DMS53 treated with DMSO at 0.1 percent for 48 hours (cell line): Measurements from ENCODE around the gene ANK2.

Source experiments
- DNase-seq: peaks from one replicate; lab custom pipeline; 2025; ENCODE audit not compliant: unreplicated experiment; lab: John Stamatoyannopoulos, UW

ANK2 gene

GRCh38 chr4:113330200-113330599, 280.7 kb downstream of the ANK2 start:
- no peak for DNase-seq

- no peak for DNase-seq
Measured at GRCh38 chr4:113331811-113332210, 282.4 kb downstream of the ANK2 start.

- DNase-seq, result no peak
Measured at GRCh38 chr4:113332701-113333100, 283.2 kb downstream of the ANK2 start.

- DNase-seq, result no peak
Measured at GRCh38 chr4:113335746-113336145, 286.3 kb downstream of the ANK2 start.

- DNase-seq, result no peak
Measured at GRCh38 chr4:113336556-113336955, 287.1 kb downstream of the ANK2 start.

GRCh38 chr4:113339430-113339813, 290.0 kb downstream of the ANK2 start:
- no peak for DNase-seq

- no peak for DNase-seq
Measured at GRCh38 chr4:113344100-113344499, 294.6 kb downstream of the ANK2 start.

GRCh38 chr4:113347245-113347644, 297.8 kb downstream of the ANK2 start:
- no peak for DNase-seq

DNA sequence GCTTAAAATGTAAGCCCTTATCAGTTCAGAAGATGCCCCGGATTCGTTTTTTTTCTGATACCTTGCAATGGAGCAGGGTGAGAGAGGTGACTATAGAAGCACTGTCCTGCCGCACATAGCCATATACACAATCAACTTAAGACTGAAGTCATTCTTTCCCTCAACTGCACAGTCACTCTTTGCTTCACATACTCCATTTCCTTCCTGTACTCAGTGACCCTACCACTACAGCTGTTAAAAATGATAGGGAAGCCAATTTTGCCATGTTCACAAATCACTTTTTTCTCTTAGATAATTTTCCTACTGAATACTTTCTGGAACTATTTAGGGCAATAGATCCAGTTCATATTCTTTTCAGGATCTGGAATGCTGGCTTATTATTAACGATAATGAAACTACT, 300.0 kb downstream of the ANK2 start:
- DNase-seq, result no peak

GRCh38 chr4:113350576-113350975, 301.1 kb downstream of the ANK2 start:
- no peak for DNase-seq

- DNase-seq, result no peak
Measured at GRCh38 chr4:113355550-113356371, 306.3 kb downstream of the ANK2 start.

GRCh38 chr4:113356453-113356852, 307.0 kb downstream of the ANK2 start:
- no peak for DNase-seq

- DNase-seq, result no peak
Measured at GRCh38 chr4:113358784-113359183, 309.3 kb downstream of the ANK2 start.

GRCh38 chr4:113365377-113365776, 315.9 kb downstream of the ANK2 start:
- no peak for DNase-seq

- DNase-seq, result no peak
Measured at GRCh38 chr4:113368056-113368455, 318.6 kb downstream of the ANK2 start.

DNA sequence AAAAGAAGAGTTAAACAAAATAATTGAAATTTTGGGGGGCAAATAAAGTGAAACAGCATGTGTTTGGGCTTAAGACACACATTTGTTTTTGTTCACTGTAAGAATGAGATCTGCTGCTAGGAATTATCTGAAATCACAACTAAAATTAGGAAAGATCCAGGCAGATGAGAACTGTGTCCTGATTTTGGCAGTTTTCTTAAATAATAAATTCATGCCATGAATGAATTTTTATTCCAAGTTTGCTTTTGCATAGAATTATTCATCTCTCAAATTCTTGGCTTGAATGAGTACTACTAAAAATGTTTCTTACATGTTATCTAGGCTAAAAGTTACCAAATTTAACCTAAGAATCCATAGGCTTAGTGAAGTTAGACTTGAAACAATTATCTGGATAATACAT, 321.7 kb downstream of the ANK2 start:
- DNase-seq, result no peak

GRCh38 chr4:113375964-113376666, 326.7 kb downstream of the ANK2 start:
- no peak for DNase-seq

- DNase-seq, result no peak
Measured at GRCh38 chr4:113378836-113379235, 329.4 kb downstream of the ANK2 start.

GRCh38 chr4:113382704-113383103, 333.3 kb downstream of the ANK2 start:
- no peak for DNase-seq

DNA sequence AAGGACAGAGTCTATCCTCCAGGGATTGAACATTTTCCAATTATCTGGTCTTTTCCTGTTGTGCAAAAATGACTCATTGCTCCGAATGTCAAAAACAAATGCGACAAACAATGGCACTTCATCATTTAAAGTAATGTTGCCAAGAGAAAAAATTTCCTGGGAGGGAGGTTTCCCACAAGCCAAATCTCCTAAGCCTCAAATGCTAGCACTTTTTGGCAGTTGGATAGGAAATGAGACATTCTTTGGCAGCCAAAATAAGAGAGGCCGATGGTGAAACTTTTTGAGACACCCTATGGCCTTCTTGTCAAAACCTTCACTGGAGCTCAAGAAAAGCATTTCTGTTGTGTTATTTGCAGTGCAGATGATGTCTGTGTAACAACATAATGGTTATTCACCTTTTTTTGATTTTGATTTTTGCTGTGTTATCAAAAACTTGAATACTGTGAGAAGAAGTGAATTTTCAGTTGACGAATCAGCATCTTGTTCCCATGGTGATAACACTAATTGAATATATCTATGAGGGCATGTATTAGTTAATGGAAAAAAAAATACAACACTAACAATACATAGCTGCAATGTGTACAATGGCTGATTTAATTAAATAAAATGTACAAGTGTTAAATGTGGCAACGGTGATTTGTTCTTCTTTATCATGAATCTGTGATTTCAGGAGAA, 333.8 kb downstream of the ANK2 start:
- DNase-seq, result no peak

- no peak for DNase-seq
Measured at GRCh38 chr4:113384600-113384999, 335.1 kb downstream of the ANK2 start.
